Measurements from ENCODE around the gene PDAP1. TPM values are rescaled to one million over a fixed set of nuclear protein-coding genes. Genes with fewer than 3 reads are reported as not detected.
"Not testable (repeated sequence)": the region's sequence is repeated elsewhere in the genome, so short reads cannot be mapped to it uniquely, and the experiment has no call there.

PDAP1 gene
- total and polyA plus RNA-seq, 12 donors: 43.6 to 187 (median 90.2) TPM

- intact Hi-C loops (cut with DNase I): no loop called here
- Histone ChIP-seq H3K9me3 (replicated peaks in 1 of 3) (no peaks in the 10 kb centered on the region), H3K36me3 (replicated peaks in 1 of 2) (peaks cover 0 to 93% of the 10 kb centered on the region in 2 donors), H3K27ac (peak overlapping the region in 1 of 5 donors; percentile 29), H3K4me1 (replicated peaks in 1 of 2) (no peaks in the 10 kb centered on the region), H3K4me3 (no peak overlapping the region), H3K27me3 (no peaks in the 10 kb centered on the region)
- DNase-seq: no peak
- 89 to 90% (median 89%) methylated on average over 16 of the region's 16 CpGs for WGBS, 4 donors
- TF ChIP-seq, protein P1, sequence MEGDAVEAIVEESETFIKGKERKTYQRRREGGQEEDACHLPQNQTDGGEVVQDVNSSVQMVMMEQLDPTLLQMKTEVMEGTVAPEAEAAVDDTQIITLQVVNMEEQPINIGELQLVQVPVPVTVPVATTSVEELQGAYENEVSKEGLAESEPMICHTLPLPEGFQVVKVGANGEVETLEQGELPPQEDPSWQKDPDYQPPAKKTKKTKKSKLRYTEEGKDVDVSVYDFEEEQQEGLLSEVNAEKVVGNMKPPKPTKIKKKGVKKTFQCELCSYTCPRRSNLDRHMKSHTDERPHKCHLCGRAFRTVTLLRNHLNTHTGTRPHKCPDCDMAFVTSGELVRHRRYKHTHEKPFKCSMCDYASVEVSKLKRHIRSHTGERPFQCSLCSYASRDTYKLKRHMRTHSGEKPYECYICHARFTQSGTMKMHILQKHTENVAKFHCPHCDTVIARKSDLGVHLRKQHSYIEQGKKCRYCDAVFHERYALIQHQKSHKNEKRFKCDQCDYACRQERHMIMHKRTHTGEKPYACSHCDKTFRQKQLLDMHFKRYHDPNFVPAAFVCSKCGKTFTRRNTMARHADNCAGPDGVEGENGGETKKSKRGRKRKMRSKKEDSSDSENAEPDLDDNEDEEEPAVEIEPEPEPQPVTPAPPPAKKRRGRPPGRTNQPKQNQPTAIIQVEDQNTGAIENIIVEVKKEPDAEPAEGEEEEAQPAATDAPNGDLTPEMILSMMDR (IDR thresholded peaks at IDR 0.05): no peak
- no peak for TF ChIP-seq POLR2A (IDR thresholded peaks at IDR 0.05)
Measured at GRCh38 chr7:99357701-99358490, 50.5 kb downstream of the PDAP1 start.

- H3K4me1 ChIP-seq (replicated peaks in 1 of 2): no peaks in the 10 kb centered on the region
- H3K9me3 ChIP-seq (replicated peaks in 1 of 3): no peaks in the 10 kb centered on the region
- no peak for DNase-seq
- H3K27ac ChIP-seq: no peak overlapping the region
- intact Hi-C loops (cut with DNase I): no loop called here
- 93 to 98% (median 97%) methylated on average over 7 of the region's 7 CpGs for WGBS, 4 donors
- H3K36me3 ChIP-seq (replicated peaks in 1 of 2): peaks cover 0 to 96% of the 10 kb centered on the region in 2 donors
- H3K27me3 ChIP-seq: no peaks in the 10 kb centered on the region
- TF ChIP-seq, protein P1 (IDR thresholded peaks at IDR 0.05): no peak
- TF ChIP-seq POLR2A (IDR thresholded peaks at IDR 0.05): no peak
- H3K4me3 ChIP-seq: no peak overlapping the region
Measured at GRCh38 chr7:99355098-99355497, 53.3 kb downstream of the PDAP1 start.

GRCh38 chr7:99352247-99352646 is 56.1 kb downstream of the PDAP1 start:
- intact Hi-C loops (cut with DNase I): no loop called here
- no peak overlapping the region for H3K27ac ChIP-seq
- WGBS, 4 donors: 91 to 96% (median 95%) methylated on average over 5 of the region's 5 CpGs
- no peaks in the 10 kb centered on the region for H3K4me1 ChIP-seq (replicated peaks in 1 of 2)
- peak in 1 of 7 donors; percentile 29 for DNase-seq
- H3K9me3 ChIP-seq (replicated peaks in 1 of 3): no peaks in the 10 kb centered on the region
- TF ChIP-seq POLR2A (IDR thresholded peaks at IDR 0.05): no peak
- TF ChIP-seq, protein P1 (IDR thresholded peaks at IDR 0.05): no peak
- H3K4me3 ChIP-seq: no peak overlapping the region
- no peaks in the 10 kb centered on the region for H3K27me3 ChIP-seq
- H3K36me3 ChIP-seq (replicated peaks in 1 of 2): peaks cover 0 to 93% of the 10 kb centered on the region in 2 donors

- peak in 1 of 7 donors; percentile 6 for DNase-seq
- WGBS, 4 donors: 90 to 100% (median 94%) methylated on average over 3 of the region's 3 CpGs
- H3K27me3 ChIP-seq; intact Hi-C loops (cut with DNase I); H3K27ac ChIP-seq; H3K4me3 ChIP-seq; H3K9me3 ChIP-seq (replicated peaks in 1 of 3); H3K4me1 ChIP-seq (replicated peaks in 1 of 2): not testable (repeated sequence)
- H3K36me3 ChIP-seq (replicated peaks in 1 of 2): peaks cover 0 to 94% of the 10 kb centered on the region in 2 donors
Measured at GRCh38 chr7:99350641-99351040, 57.8 kb downstream of the PDAP1 start.

Other genes with a start within 250 kb of the PDAP1 start
- gene KPNA7, start 200.5 kb downstream of the PDAP1 start, total RNA-seq: under 1 TPM in 1 of 9 donors, not detected in 8; 0.28 TPM
- gene KPNA7, start 200.5 kb downstream of the PDAP1 start, polyA plus RNA-seq: under 1 TPM in 1 of 3 donors, not detected in 2; 0.07 TPM
- gene MYH16, start 135.8 kb downstream of the PDAP1 start, total RNA-seq: under 1 TPM in 1 of 9 donors, not detected in 8; 0.28 TPM
- under 1 TPM in 1 of 3 donors, not detected in 2; 0.03 TPM for gene MYH16, start 135.8 kb downstream of the PDAP1 start, polyA plus RNA-seq
- gene ARPC1A, start 82.7 kb downstream of the PDAP1 start, total RNA-seq: 100 to 1,000 TPM; 118 to 173 (median 134) TPM
- gene ARPC1A, start 82.7 kb downstream of the PDAP1 start, polyA plus RNA-seq: 100 to 1,000 TPM; 161 to 214 (median 199) TPM
- gene ARPC1B, start 33.9 kb downstream of the PDAP1 start, total RNA-seq: 100 to 1,000 TPM in 5 of 9 donors, 10 to 100 TPM in 4; 74.3 to 353 (median 103) TPM
- 10 to 100 TPM; 57.2 to 97.9 (median 90.7) TPM for gene ARPC1B, start 33.9 kb downstream of the PDAP1 start, polyA plus RNA-seq
- 100 to 1,000 TPM in 2 of 9 donors, 10 to 100 TPM in 7; 59.0 to 129 (median 76.7) TPM for gene BUD31, start 372 bp upstream of the PDAP1 start, total RNA-seq
- gene BUD31, start 372 bp upstream of the PDAP1 start, polyA plus RNA-seq: 100 to 1,000 TPM; 141 to 287 (median 208) TPM
- 1 to 10 TPM; 4.5 to 9.2 (median 6.1) TPM for gene PTCD1, start 30.2 kb upstream of the PDAP1 start, total RNA-seq
- gene PTCD1, start 30.2 kb upstream of the PDAP1 start, polyA plus RNA-seq: 1 to 10 TPM; 2.5 to 6.5 (median 3.6) TPM
- gene CPSF4, start 30.3 kb upstream of the PDAP1 start, total RNA-seq: 10 to 100 TPM; 21.8 to 40.5 (median 27.7) TPM
- 10 to 100 TPM; 16.0 to 40.1 (median 38.0) TPM for gene CPSF4, start 30.3 kb upstream of the PDAP1 start, polyA plus RNA-seq
- gene ATP5MF, start 57.6 kb upstream of the PDAP1 start, total RNA-seq: 1,000 to 10,000 TPM in 2 of 9 donors, 100 to 1,000 TPM in 7; 281 to 1,322 (median 354) TPM
- gene ATP5MF, start 57.6 kb upstream of the PDAP1 start, polyA plus RNA-seq: 1,000 to 10,000 TPM in 1 of 3 donors, 100 to 1,000 TPM in 2; 816 to 1,527 (median 908) TPM
- gene ZNF789, start 64.3 kb upstream of the PDAP1 start, total RNA-seq: 10 to 100 TPM in 2 of 9 donors, 1 to 10 TPM in 7; 1.5 to 14.6 (median 6.6) TPM
- gene ZNF789, start 64.3 kb upstream of the PDAP1 start, polyA plus RNA-seq: 10 to 100 TPM; 11.7 to 22.8 (median 18.0) TPM
- 10 to 100 TPM; 11.8 to 29.5 (median 23.3) TPM for gene ZNF394, start 91.7 kb upstream of the PDAP1 start, total RNA-seq
- 10 to 100 TPM; 10.5 to 31.0 (median 18.5) TPM for gene ZNF394, start 91.7 kb upstream of the PDAP1 start, polyA plus RNA-seq
- gene ZKSCAN5, start 96.1 kb upstream of the PDAP1 start, total RNA-seq: 10 to 100 TPM in 1 of 9 donors, 1 to 10 TPM in 8; 7.3 to 18.5 (median 9.1) TPM
- 10 to 100 TPM in 1 of 3 donors, 1 to 10 TPM in 2; 4.5 to 12.1 (median 6.1) TPM for gene ZKSCAN5, start 96.1 kb upstream of the PDAP1 start, polyA plus RNA-seq
- gene FAM200A, start 143.5 kb upstream of the PDAP1 start, total RNA-seq: 10 to 100 TPM in 1 of 9 donors, 1 to 10 TPM in 8; 4.0 to 10.4 (median 6.5) TPM
- gene FAM200A, start 143.5 kb upstream of the PDAP1 start, polyA plus RNA-seq: 10 to 100 TPM in 1 of 3 donors, 1 to 10 TPM in 2; 5.6 to 10.7 (median 9.3) TPM
- gene ZNF655, start 150.0 kb upstream of the PDAP1 start, total RNA-seq: 100 to 1,000 TPM in 2 of 9 donors, 10 to 100 TPM in 7; 44.9 to 132 (median 73.1) TPM
- gene ZNF655, start 150.0 kb upstream of the PDAP1 start, polyA plus RNA-seq: 10 to 100 TPM; 37.6 to 56.9 (median 49.3) TPM
- 1 to 10 TPM in 8 of 9 donors, under 1 TPM in 1; 0.52 to 4.9 (median 1.9) TPM for gene TMEM225B, start 189.7 kb upstream of the PDAP1 start, total RNA-seq
- gene TMEM225B, start 189.7 kb upstream of the PDAP1 start, polyA plus RNA-seq: 1 to 10 TPM; 1.4 to 2.7 (median 2.1) TPM
- gene ZSCAN25, start 208.3 kb upstream of the PDAP1 start, total RNA-seq: 10 to 100 TPM; 11.0 to 18.4 (median 14.1) TPM
- gene ZSCAN25, start 208.3 kb upstream of the PDAP1 start, polyA plus RNA-seq: 1 to 10 TPM; 5.4 to 7.9 (median 6.0) TPM